22Rv1 (cell line): Measurements from ENCODE around the gene AADACL2.

Experiments used
- CTCF ChIP-seq: fragments of 450-650 bp; IDR thresholded peaks from 2 replicates; pipeline ENCODE4 v1.5.1; 2017; ENCODE audit warnings: mild to moderate bottlenecking
- ZFX ChIP-seq: fragments of 450-650 bp; IDR thresholded peaks from 2 replicates; pipeline ENCODE4 v1.6.1; 2017; ENCODE audit warnings: antibody characterized with exemption, borderline replicate concordance

- TF ChIP-seq CTCF (no peak), ZFX (no peak)
These were observed 44.2 kb downstream of the AADACL2 start for GRCh38 chr3:151777880-151778279.
